GM06990 (cell line): ENCODE measurements around the gene MX1.

ENCODE experiments used
- DNase-seq: peaks from one replicate; pipeline ENCODE4 v3.0.0-alpha.2; 2011; ENCODE audit not compliant: insufficient read length; ENCODE audit errors: extremely low read depth
- H3K27me3 ChIP-seq: replicated peaks from 2 replicates; pipeline ENCODE4 v1.6.0; 2011; ENCODE audit warnings: low read length; ENCODE audit not compliant: control insufficient read depth, insufficient read depth
- H3K36me3 ChIP-seq: 2 replicates; pipeline ENCODE4 v1.5.1; 2011; ENCODE audit warnings: low read length; ENCODE audit not compliant: control insufficient read depth, insufficient read depth
- H3K4me3 ChIP-seq: replicated peaks from 2 replicates; pipeline ENCODE4 v1.5.1; 2011; ENCODE audit warnings: low read depth, mild to moderate bottlenecking, control low read depth, low read length
- TF ChIP-seq, protein P1 (sequence below): IDR thresholded peaks from 2 replicates; pipeline ENCODE4 v1.5.1; 2011; ENCODE audit warnings: low read length, control low read depth, mild to moderate bottlenecking, inconsistent platforms; ENCODE audit not compliant: insufficient read depth, poor library complexity, severe bottlenecking

MX1 gene

DNA sequence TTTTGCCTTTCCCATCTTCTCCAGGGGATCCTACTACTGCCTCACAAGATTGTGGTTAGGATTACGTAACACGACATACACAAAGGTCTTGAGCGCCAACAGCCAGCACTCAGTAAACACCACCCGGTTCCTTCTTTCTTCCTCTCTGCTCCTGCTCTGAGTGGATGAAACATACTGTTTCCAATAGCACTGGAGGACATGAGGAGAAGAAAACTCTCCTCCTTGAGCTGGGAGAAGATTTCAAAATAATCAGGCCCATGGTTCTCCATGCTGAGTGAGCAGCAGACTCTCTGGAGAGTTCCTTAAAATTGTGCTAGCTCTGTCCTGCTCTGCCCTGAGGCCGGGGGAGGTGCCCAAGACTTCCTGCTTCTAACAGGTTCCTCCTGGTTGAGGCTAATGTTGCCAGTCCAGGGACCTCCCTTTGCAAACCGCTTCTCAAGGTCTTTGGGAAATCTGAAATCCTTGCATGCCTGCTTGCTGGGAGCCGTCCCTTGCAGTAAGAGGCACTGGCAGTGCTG, 29.4 kb upstream of the MX1 start:
- TF ChIP-seq, protein P1, sequence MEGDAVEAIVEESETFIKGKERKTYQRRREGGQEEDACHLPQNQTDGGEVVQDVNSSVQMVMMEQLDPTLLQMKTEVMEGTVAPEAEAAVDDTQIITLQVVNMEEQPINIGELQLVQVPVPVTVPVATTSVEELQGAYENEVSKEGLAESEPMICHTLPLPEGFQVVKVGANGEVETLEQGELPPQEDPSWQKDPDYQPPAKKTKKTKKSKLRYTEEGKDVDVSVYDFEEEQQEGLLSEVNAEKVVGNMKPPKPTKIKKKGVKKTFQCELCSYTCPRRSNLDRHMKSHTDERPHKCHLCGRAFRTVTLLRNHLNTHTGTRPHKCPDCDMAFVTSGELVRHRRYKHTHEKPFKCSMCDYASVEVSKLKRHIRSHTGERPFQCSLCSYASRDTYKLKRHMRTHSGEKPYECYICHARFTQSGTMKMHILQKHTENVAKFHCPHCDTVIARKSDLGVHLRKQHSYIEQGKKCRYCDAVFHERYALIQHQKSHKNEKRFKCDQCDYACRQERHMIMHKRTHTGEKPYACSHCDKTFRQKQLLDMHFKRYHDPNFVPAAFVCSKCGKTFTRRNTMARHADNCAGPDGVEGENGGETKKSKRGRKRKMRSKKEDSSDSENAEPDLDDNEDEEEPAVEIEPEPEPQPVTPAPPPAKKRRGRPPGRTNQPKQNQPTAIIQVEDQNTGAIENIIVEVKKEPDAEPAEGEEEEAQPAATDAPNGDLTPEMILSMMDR: no peak
- no peak overlapping the region for H3K4me3 ChIP-seq
- DNase-seq: no peak
- no peaks in the 10 kb centered on the region for H3K27me3 ChIP-seq
- H3K36me3 ChIP-seq: peaks cover 4% of the 10 kb centered on the region

DNA sequence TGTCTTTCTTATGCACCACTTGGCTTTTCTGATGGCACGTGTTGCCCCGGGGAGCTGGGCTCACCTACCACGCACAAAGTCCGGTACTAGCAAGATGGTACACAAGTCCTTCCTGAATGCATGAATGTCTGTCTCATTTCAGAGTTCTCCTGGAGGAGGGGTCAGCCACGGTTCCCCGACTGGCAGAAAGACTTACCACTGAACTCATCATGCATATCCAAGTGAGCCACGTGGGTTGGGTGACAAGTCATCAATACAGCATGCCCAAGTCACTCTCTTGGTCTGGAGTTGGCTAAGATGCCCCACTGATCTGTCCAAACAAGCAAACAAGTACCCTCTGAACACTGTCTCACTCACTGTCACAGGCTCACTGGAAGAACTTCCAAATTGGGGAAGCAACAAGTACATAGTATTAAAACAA, 28.6 kb upstream of the MX1 start:
- H3K4me3 ChIP-seq: no peak overlapping the region
- H3K27me3 ChIP-seq: no peaks in the 10 kb centered on the region
- no peak for DNase-seq
- TF ChIP-seq, protein P1: no peak
- peaks cover 7% of the 10 kb centered on the region for H3K36me3 ChIP-seq

- H3K36me3 ChIP-seq: peaks cover 9% of the 10 kb centered on the region
- no peak overlapping the region for H3K4me3 ChIP-seq
- TF ChIP-seq, protein P1: no peak
- H3K27me3 ChIP-seq: no peaks in the 10 kb centered on the region
- DNase-seq: no peak
These were observed 27.8 kb upstream of the MX1 start for GRCh38 chr21:41398251-41398650.

DNA sequence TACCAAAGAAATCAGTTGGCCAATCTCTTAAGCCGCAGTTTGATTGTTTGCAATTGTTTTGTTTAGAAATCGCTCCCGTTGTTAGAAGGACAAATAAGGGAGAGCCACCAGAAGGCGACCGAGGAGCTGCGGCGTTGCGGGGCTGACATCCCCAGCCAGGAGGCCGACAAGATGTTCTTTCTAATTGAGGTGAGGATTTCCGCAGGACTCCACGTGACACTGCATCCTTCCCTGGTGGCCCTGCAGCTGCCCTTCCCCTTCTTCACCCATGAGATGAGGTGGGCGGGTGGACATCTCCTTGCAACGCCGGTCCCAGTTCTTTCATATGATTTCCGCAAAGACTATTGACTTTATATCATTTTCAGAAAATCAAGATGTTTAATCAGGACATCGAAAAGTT, 27.2 kb upstream of the MX1 start:
- TF ChIP-seq, protein P1: no peak
- no peak for DNase-seq
- Histone ChIP-seq H3K4me3 (no peak overlapping the region), H3K27me3 (no peaks in the 10 kb centered on the region), H3K36me3 (peaks cover 9% of the 10 kb centered on the region)

GRCh38 chr21:41399246-41399800, 26.7 kb upstream of the MX1 start:
- TF ChIP-seq, protein P1: no peak
- no peaks in the 10 kb centered on the region for H3K27me3 ChIP-seq
- no peak overlapping the region for H3K4me3 ChIP-seq
- DNase-seq: no peak
- H3K36me3 ChIP-seq: peaks cover 13% of the 10 kb centered on the region

DNA sequence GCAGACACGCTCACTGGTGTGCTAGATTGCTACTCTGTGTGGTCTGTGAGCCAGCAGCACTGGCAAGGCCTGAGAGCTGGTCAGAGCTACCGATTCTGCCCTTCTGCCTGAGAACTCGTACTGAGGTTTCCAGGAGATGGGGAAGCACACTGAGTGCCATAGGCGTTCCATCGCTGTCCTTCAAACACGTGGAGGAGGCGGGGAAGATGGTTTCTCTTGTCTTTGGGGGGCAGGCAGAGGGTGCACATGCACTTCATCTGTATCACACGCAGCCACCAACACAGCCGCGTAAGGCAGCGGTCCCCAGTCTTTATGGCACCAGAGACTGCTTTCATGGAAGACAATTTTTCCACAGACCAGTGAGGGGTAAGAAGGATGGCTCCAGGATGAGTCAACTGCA, 23.8 kb upstream of the MX1 start:
- TF ChIP-seq, protein P1: no peak
- no peak overlapping the region for H3K4me3 ChIP-seq
- no peak for DNase-seq
- H3K27me3 ChIP-seq: no peaks in the 10 kb centered on the region
- peaks cover 18% of the 10 kb centered on the region for H3K36me3 ChIP-seq
